Renal cortical epithelial cell (primary cell): ENCODE results near the gene OR6K2. TPM values are rescaled to one million over a fixed set of nuclear protein-coding genes. Genes with fewer than 3 reads are reported as not detected.

Source experiments
- DNase-seq: peaks from one replicate; pipeline ENCODE4 v3.0.0-alpha.2; 2011; ENCODE audit warnings: low read depth
- total RNA-seq: library from RNA; depleted of rRNA; stranded (reverse); fragments of >200 nt; gene quantifications from 2 replicates; pipeline ENCODE4 v1.2.3, GENCODE V29; 2014

OR6K2 gene
- total RNA-seq, 1 donor from 2014 or later, result not detected

- DNase-seq, result no peak
Observed at GRCh38 chr1:158685085-158685484, 15.4 kb downstream of the OR6K2 start.

- DNase-seq, result no peak
Observed at GRCh38 chr1:158681606-158682005, 18.8 kb downstream of the OR6K2 start.

GRCh38 chr1:158679289-158679688 lies 21.2 kb downstream of the OR6K2 start:
- no peak for DNase-seq

- no peak for DNase-seq
Observed at GRCh38 chr1:158675563-158676323, 24.7 kb downstream of the OR6K2 start.

- DNase-seq, result no peak
Observed at GRCh38 chr1:158674302-158674701, 26.1 kb downstream of the OR6K2 start.

- DNase-seq, result no peak
Observed at GRCh38 chr1:158666037-158666436, 34.4 kb downstream of the OR6K2 start.

- no peak for DNase-seq
Observed at GRCh38 chr1:158654571-158654970, 45.9 kb downstream of the OR6K2 start.

GRCh38 chr1:158654086-158654485 lies 46.4 kb downstream of the OR6K2 start:
- DNase-seq, result no peak

GRCh38 chr1:158652721-158653334 lies 47.6 kb downstream of the OR6K2 start:
- no peak for DNase-seq

Other genes with a start within 250 kb of the OR6K2 start
- not detected in 2 replicates for gene OR10K1, start 238.8 kb downstream of the OR6K2 start, total RNA-seq
- not detected in 2 replicates for gene OR10R2, start 228.4 kb downstream of the OR6K2 start, total RNA-seq
- not detected in 2 replicates for gene OR6Y1, start 146.2 kb downstream of the OR6K2 start, total RNA-seq
- gene OR6P1, start 130.1 kb downstream of the OR6K2 start, total RNA-seq, result not detected in 2 replicates
- gene OR10X1, start 120.8 kb downstream of the OR6K2 start, total RNA-seq, result not detected in 2 replicates
- not detected in 2 replicates for gene OR10Z1, start 95.4 kb downstream of the OR6K2 start, total RNA-seq
- gene SPTA1, start 13.9 kb downstream of the OR6K2 start, total RNA-seq, result under 0.01 TPM in 1 of 2 replicates, not detected in the other
- not detected in 2 replicates for gene OR6K3, start 20.1 kb upstream of the OR6K2 start, total RNA-seq
- not detected in 2 replicates for gene OR6K6, start 54.1 kb upstream of the OR6K2 start, total RNA-seq
- not detected in 2 replicates for gene OR6N1, start 71.5 kb upstream of the OR6K2 start, total RNA-seq
- not detected in 2 replicates for gene OR6N2, start 80.6 kb upstream of the OR6K2 start, total RNA-seq
- not detected in 2 replicates for gene MNDA, start 130.7 kb upstream of the OR6K2 start, total RNA-seq
- not detected in 2 replicates for gene PYHIN1, start 230.9 kb upstream of the OR6K2 start, total RNA-seq